Gastroesophageal sphincter (tissue), 3 donors: Measurements from ENCODE around the gene FADS6.

Source experiments
- CTCF ChIP-seq, 4 experiments: fragments of 200-600 bp in 2 of 4; fragments of 450-650 bp in 2 of 4; sonication (generic) in 1 of 4; IDR thresholded peaks; one replicate each; pipeline ENCODE4 v1.5.1; 2017 to 2019; ENCODE audit warnings: antibody characterized with exemption in 4 of 4, mild to moderate bottlenecking in 2 of 4, moderate library complexity in 2 of 4
- POLR2A ChIP-seq, 2 donors: fragments of 450-650 bp; IDR thresholded peaks; one replicate each; pipeline ENCODE4 v1.6.1; 2017; ENCODE audit warnings: antibody characterized with exemption in 2 of 2, mild to moderate bottlenecking in 2 of 2, moderate library complexity in 1 of 2
- POLR2AphosphoS5 ChIP-seq: sonication (generic); formaldehyde crosslinking; IDR thresholded peaks from one replicate; pipeline ENCODE4 v1.6.1; 2017; ENCODE audit warnings: antibody characterized with exemption

GRCh38 chr17:74898376-74898946 lies 5.0 kb upstream of the FADS6 start:
- TF ChIP-seq POLR2A (IDR thresholded peaks at IDR 0.05) (no peak), CTCF (IDR thresholded peaks at IDR 0.05) (no peak), POLR2AphosphoS5 (no peak)
